Measurements from ENCODE around the gene IFT122.

IFT122 gene

GRCh38 chr3:129536374-129536667, 96.3 kb downstream of the IFT122 start:
- ChIA-PET CTCF (no interaction called here), POLR2A (no interaction called here)
- TF ChIP-seq FOXM1 (IDR thresholded peaks at IDR 0.05; ENCODE audit: borderline replicate concordance) (no peak), ELF4 (IDR thresholded peaks at IDR 0.05) (no peak), SUZ12 (IDR thresholded peaks at IDR 0.05) (no peak), ZNF384 (IDR thresholded peaks at IDR 0.05) (no peak), PKNOX1 (IDR thresholded peaks at IDR 0.05) (no peak)
- no peak for DNase-seq (ENCODE audit: extremely low spot score)

GRCh38 chr3:129536804-129537203, 96.8 kb downstream of the IFT122 start:
- CTCF ChIA-PET: interaction anchor here (0.7 kb wide), 1 partner anchor 153 kb away, joined by 3 read pairs; no protein-coding TSS in a partner anchor
- DNase-seq (ENCODE audit: extremely low spot score): no peak
- TF ChIP-seq L3MBTL2 (conservative IDR thresholded peaks at IDR 0.05): no peak
- no peak for TF ChIP-seq ZNF384 (IDR thresholded peaks at IDR 0.05)
- TF ChIP-seq NFRKB (IDR thresholded peaks at IDR 0.05): no peak
- no peak for TF ChIP-seq FOXK2 (IDR thresholded peaks at IDR 0.05)
- TF ChIP-seq ELF4 (IDR thresholded peaks at IDR 0.05): no peak
- TF ChIP-seq BHLHE40 (IDR thresholded peaks at IDR 0.05; ENCODE audit: borderline replicate concordance): no peak
- TF ChIP-seq FOXM1 (IDR thresholded peaks at IDR 0.05; ENCODE audit: borderline replicate concordance): no peak
- no peak for TF ChIP-seq PKNOX1 (IDR thresholded peaks at IDR 0.05)
- no peak for TF ChIP-seq SP1 (IDR thresholded peaks at IDR 0.05)
- no peak for TF ChIP-seq ARNT (IDR thresholded peaks at IDR 0.05)
- TF ChIP-seq FOXA1 (IDR thresholded peaks at IDR 0.05): no peak
- no peak for TF ChIP-seq CTBP1 (IDR thresholded peaks at IDR 0.05; ENCODE audit: borderline replicate concordance)
- TF ChIP-seq TARDBP (IDR thresholded peaks at IDR 0.05): no peak
- TF ChIP-seq LEF1 (IDR thresholded peaks at IDR 0.05; ENCODE audit: borderline replicate concordance): no peak
- TF ChIP-seq SUZ12 (IDR thresholded peaks at IDR 0.05): no peak
- TF ChIP-seq HDGF (IDR thresholded peaks at IDR 0.05; ENCODE audit: borderline replicate concordance): no peak
- POLR2A ChIA-PET: no interaction called here

GRCh38 chr3:129539206-129539605, 99.2 kb downstream of the IFT122 start:
- DNase-seq (ENCODE audit: extremely low spot score): no peak
- CTCF ChIA-PET: no interaction called here
- POLR2A ChIA-PET: interaction anchor here (1.0 kb wide), 1 partner anchor 10 kb away, joined by 4 read pairs; no protein-coding TSS in a partner anchor
- no peak for TF ChIP-seq ZNF384 (IDR thresholded peaks at IDR 0.05)
- TF ChIP-seq FOXM1 (IDR thresholded peaks at IDR 0.05; ENCODE audit: borderline replicate concordance): no peak
- TF ChIP-seq PKNOX1 (IDR thresholded peaks at IDR 0.05): no peak
- TF ChIP-seq FOXA1 (IDR thresholded peaks at IDR 0.05): no peak
- no peak for TF ChIP-seq BHLHE40 (IDR thresholded peaks at IDR 0.05; ENCODE audit: borderline replicate concordance)
- TF ChIP-seq ARNT (IDR thresholded peaks at IDR 0.05): no peak
- TF ChIP-seq SP1 (IDR thresholded peaks at IDR 0.05): no peak
- no peak for TF ChIP-seq FOXK2 (IDR thresholded peaks at IDR 0.05)
- TF ChIP-seq LEF1 (IDR thresholded peaks at IDR 0.05; ENCODE audit: borderline replicate concordance): no peak
- no peak for TF ChIP-seq NFRKB (IDR thresholded peaks at IDR 0.05)
- TF ChIP-seq ELF4 (IDR thresholded peaks at IDR 0.05): no peak
- TF ChIP-seq SUZ12 (IDR thresholded peaks at IDR 0.05): no peak
- no peak for TF ChIP-seq CTBP1 (IDR thresholded peaks at IDR 0.05; ENCODE audit: borderline replicate concordance)
- TF ChIP-seq TARDBP (IDR thresholded peaks at IDR 0.05): no peak
- TF ChIP-seq L3MBTL2 (conservative IDR thresholded peaks at IDR 0.05): no peak
- no peak for TF ChIP-seq HDGF (IDR thresholded peaks at IDR 0.05; ENCODE audit: borderline replicate concordance)

- TF ChIP-seq HDGF (IDR thresholded peaks at IDR 0.05; ENCODE audit: borderline replicate concordance): no peak
- no peak for TF ChIP-seq ELF4 (IDR thresholded peaks at IDR 0.05)
- TF ChIP-seq TARDBP (IDR thresholded peaks at IDR 0.05): no peak
- TF ChIP-seq NFRKB (IDR thresholded peaks at IDR 0.05): no peak
- no peak for TF ChIP-seq ARNT (IDR thresholded peaks at IDR 0.05)
- no peak for TF ChIP-seq BHLHE40 (IDR thresholded peaks at IDR 0.05; ENCODE audit: borderline replicate concordance)
- no peak for TF ChIP-seq SUZ12 (IDR thresholded peaks at IDR 0.05)
- TF ChIP-seq FOXM1 (IDR thresholded peaks at IDR 0.05; ENCODE audit: borderline replicate concordance): no peak
- TF ChIP-seq PKNOX1 (IDR thresholded peaks at IDR 0.05): no peak
- no peak for TF ChIP-seq LEF1 (IDR thresholded peaks at IDR 0.05; ENCODE audit: borderline replicate concordance)
- ChIA-PET CTCF (no interaction called here), POLR2A (no interaction called here)
- DNase-seq (ENCODE audit: extremely low spot score): no peak
Observed at GRCh38 chr3:129540776-129541516, 100.9 kb downstream of the IFT122 start.

- POLR2A ChIA-PET: no interaction called here
- DNase-seq (ENCODE audit: extremely low spot score): no peak
- CTCF ChIA-PET: no interaction called here
- TF ChIP-seq SP1 (IDR thresholded peaks at IDR 0.05) (no peak), L3MBTL2 (conservative IDR thresholded peaks at IDR 0.05) (no peak), ELF4 (IDR thresholded peaks at IDR 0.05) (no peak), PKNOX1 (IDR thresholded peaks at IDR 0.05) (no peak), HDGF (IDR thresholded peaks at IDR 0.05; ENCODE audit: borderline replicate concordance) (no peak), BHLHE40 (IDR thresholded peaks at IDR 0.05; ENCODE audit: borderline replicate concordance) (no peak), CTBP1 (IDR thresholded peaks at IDR 0.05; ENCODE audit: borderline replicate concordance) (no peak), NFRKB (IDR thresholded peaks at IDR 0.05) (no peak), SUZ12 (IDR thresholded peaks at IDR 0.05) (no peak), ARNT (IDR thresholded peaks at IDR 0.05) (no peak), ZNF384 (IDR thresholded peaks at IDR 0.05) (no peak)
Observed at GRCh38 chr3:129542747-129543146, 102.7 kb downstream of the IFT122 start.

Data from HEK293T (cell line).